Heart left ventricle (tissue), 16 donors: Measurements from ENCODE around the gene FSTL5. TPM values are rescaled to one million over a fixed set of nuclear protein-coding genes. Genes with fewer than 3 reads are reported as not detected.

Source experiments
- ATAC-seq, 4 donors: fragments of 200-7000 bp; cut with Tn5 transposase; one replicate each; pipeline ENCODE4 v1.9.1; 2020 to 2022; ENCODE audit warnings: moderate library complexity in 4 of 4, mild to moderate bottlenecking in 3 of 4, moderate number of reproducible peaks in 1 of 4
- DNase-seq, 5 donors: peaks; one replicate each; pipeline ENCODE4 v3.0.0-alpha.2; 2020
- H3K27ac ChIP-seq, 12 donors: fragments of 200-600 bp; sonication (generic) in 4 of 12; one replicate each; pipeline versions ENCODE4 v1.5.0 to v1.8.0; 2016 to 2022; ENCODE audit warnings: mild to moderate bottlenecking in 2 of 12
- H3K27me3 ChIP-seq, 9 donors: fragments of 200-600 bp; sonication (generic) in 2 of 9; one replicate each; pipeline versions ENCODE4 v1.5.1 to v1.8.0; 2016 to 2022; ENCODE audit warnings: mild to moderate bottlenecking in 3 of 9
- H3K36me3 ChIP-seq, 9 donors: fragments of 200-600 bp; sonication (generic) in 2 of 9; one replicate each; pipeline versions ENCODE4 v1.5.0 to v1.8.0; 2018 to 2022; ENCODE audit warnings: mild to moderate bottlenecking in 2 of 9
- H3K4me1 ChIP-seq, 12 donors: fragments of 200-600 bp; sonication (generic) in 4 of 12; one replicate each; pipeline versions ENCODE4 v1.5.0 to v1.8.0; 2016 to 2022; ENCODE audit warnings: mild to moderate bottlenecking in 3 of 12
- H3K4me3 ChIP-seq, 12 donors: fragments of 200-600 bp; sonication (generic) in 4 of 12; one replicate each; pipeline versions ENCODE4 v1.5.0 to v1.8.0; 2017 to 2022; ENCODE audit warnings: mild to moderate bottlenecking in 9 of 12, moderate library complexity in 4 of 12
- H3K9me3 ChIP-seq, 12 donors: fragments of 200-600 bp; sonication (generic) in 4 of 12; one replicate each; pipeline versions ENCODE4 v1.5.0 to v1.8.0; 2016 to 2022; ENCODE audit warnings: mild to moderate bottlenecking in 1 of 12
- CTCF ChIP-seq, 12 donors: fragments of 200-600 bp; sonication (generic) in 4 of 12; IDR thresholded peaks; one replicate each; pipeline versions ENCODE4 v1.5.0 to v1.8.0; 2018 to 2022; ENCODE audit warnings: antibody characterized with exemption in 12 of 12, mild to moderate bottlenecking in 5 of 12
- POLR2A ChIP-seq, 2 donors: fragments of 450-650 bp; IDR thresholded peaks; one replicate each; pipeline ENCODE4 v1.6.1; 2017; ENCODE audit warnings: antibody characterized with exemption in 2 of 2, mild to moderate bottlenecking in 2 of 2, moderate library complexity in 2 of 2
- WGBS, 4 donors: extraction: QIAGEN DNeasy Blood & Tissue Kit in 2 of 4; methylation state at CpG; one replicate each; pipeline versions ENCODE4 v1.1.5 to v1.1.7; 2013 to 2018; 5-methylcytosine and 5-hydroxymethylcytosine counted together
- intact Hi-C, 10 donors: fragments of 100-400 bp; cut with DNase I; formaldehyde crosslinking; loops; one replicate each; pipeline versions ENCODE4 v1.11.1 to v1.14.2; 2022
- polyA plus RNA-seq, 2 donors: library from polyadenylated mRNA; stranded (reverse); fragments of 200-250 nt; gene quantifications; one replicate each; pipeline ENCODE4 v1.2.3, GENCODE V29; 2013
- total RNA-seq, 9 donors: library from RNA; depleted of rRNA in 2 of 9; stranded (reverse); fragments of >200 nt in 2 of 9; fragmentation: NEBNext Ultra II Directional in 3 of 9; extraction: Animal tissue kit (Norgen Biotek cat#: 25700) in 3 of 9; gene quantifications; one replicate each; pipeline versions ENCODE4 v1.1.0 to v1.2.4, GENCODE V29; 2016 to 2023
- donor health status: ischemic (EF 13 %, LVEDD 7.1; RV severe dilation, severe dysfunction).
- donor health status: healthy with polysubstance abuse.
- donor health status: DM: no; HTN: yes; CAD: no.
- donor health status: DM: no; HTN: no; CAD: no.
- donor health status: ischemic (EF 25% LVEDD 6.9; RV normal size, moderate dysfunction).
- donor health status: ischemic (EF 25% LVEDD 5.7; RV mildly dilated, moderate dysfunction).
- donor health status: healthy.
- donor health status: DM: yes; HTN: yes; CAD: no.
- donor health status: ischemic (EF 35%, LVEDD 5.7; RV mildly dilated, moderate dysfunction).
- donor health status: nonischemic (EF 11% LVEDD 7.7; RV severe dilation, severe dysfunction).
- donor health status: DM: yes; HTN: yes; CAD: no.
- donor health status: PGD.
- donor health status: ischemic (EF 29% LVEDD 5.4; RV normal size, mild dysfunction).
- donor health status: nonischemic (EF 23%, LVEDD 6.1; RV moderate dilation, normal function).

Gene FSTL5
- total and polyA plus RNA-seq, 11 donors, result not detected

GRCh38 chr4:161920304-161921052 is 243.3 kb downstream of the FSTL5 start:
- intact Hi-C loops, result no loop called here
- H3K36me3 ChIP-seq, result no peaks in the 10 kb centered on the region
- no peak overlapping the region for H3K4me3 ChIP-seq
- 60 to 77% (median 69%) methylated on average over 3 of the region's 3 CpGs for WGBS, 4 donors
- TF ChIP-seq CTCF (IDR thresholded peaks at IDR 0.05) (no peak), POLR2A (IDR thresholded peaks at IDR 0.05) (no peak)
- no peaks in the 10 kb centered on the region for H3K27me3 ChIP-seq
- H3K9me3 ChIP-seq, result no peaks in the 10 kb centered on the region
- H3K4me1 ChIP-seq, result no peaks in the 10 kb centered on the region
- ATAC-seq, result no peak
- no peak for DNase-seq
- H3K27ac ChIP-seq, result no peak overlapping the region

DNA sequence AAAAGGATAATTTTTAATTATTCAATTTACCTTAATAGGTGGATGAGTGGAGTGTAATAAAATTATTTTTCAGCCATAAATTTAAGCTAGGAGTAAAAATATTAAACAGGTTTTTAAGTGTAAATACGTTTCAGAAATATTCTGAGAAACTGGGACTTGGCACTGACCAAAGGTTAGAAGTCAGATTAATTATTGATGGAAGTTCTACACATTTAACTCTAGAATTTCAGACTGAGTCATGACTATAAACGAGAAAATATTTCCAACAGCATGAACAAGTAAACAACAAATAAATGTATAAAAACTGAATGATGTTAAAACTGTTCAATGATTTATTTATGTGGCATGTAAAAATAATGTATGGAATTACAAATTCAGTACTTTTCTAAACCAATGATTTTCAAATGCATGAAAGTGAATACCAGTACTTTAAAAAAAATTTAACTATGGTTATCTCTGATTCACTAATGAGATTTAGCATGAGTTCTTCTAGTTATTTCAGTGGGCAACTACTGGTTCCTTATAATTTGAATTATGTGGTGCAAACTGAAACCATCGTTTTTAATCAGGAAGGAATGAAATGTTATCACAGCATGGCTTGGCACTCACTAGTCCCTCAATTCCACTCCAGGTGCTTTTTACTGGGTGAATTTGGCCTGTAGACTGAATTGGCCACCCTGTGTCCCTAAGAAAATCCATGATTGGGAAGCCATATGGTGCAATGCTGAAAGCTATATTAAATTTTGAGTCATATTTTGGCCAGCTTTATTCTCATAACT is 244.2 kb downstream of the FSTL5 start:
- Histone ChIP-seq H3K9me3 (no peaks in the 10 kb centered on the region), H3K4me3 (no peak overlapping the region), H3K27me3 (no peaks in the 10 kb centered on the region), H3K4me1 (no peaks in the 10 kb centered on the region), H3K36me3 (no peaks in the 10 kb centered on the region), H3K27ac (no peak overlapping the region)
- no peak for TF ChIP-seq CTCF (IDR thresholded peaks at IDR 0.05)
- no peak for TF ChIP-seq POLR2A (IDR thresholded peaks at IDR 0.05)
- no peak for ATAC-seq
- 39 to 56% (median 48%) methylated on average over 3 of the region's 3 CpGs for WGBS, 4 donors
- intact Hi-C loops, result no loop called here
- DNase-seq, result no peak

- intact Hi-C loops, result no loop called here
- no peak for DNase-seq
- Histone ChIP-seq H3K27me3 (no peaks in the 10 kb centered on the region), H3K4me3 (no peak overlapping the region), H3K4me1 (no peaks in the 10 kb centered on the region), H3K36me3 (no peaks in the 10 kb centered on the region), H3K27ac (no peak overlapping the region), H3K9me3 (no peaks in the 10 kb centered on the region)
- TF ChIP-seq CTCF (IDR thresholded peaks at IDR 0.05) (no peak), POLR2A (IDR thresholded peaks at IDR 0.05) (no peak)
- 69 to 80% (median 74%) methylated on average over 1 of the region's 1 CpG for WGBS, 4 donors
- no peak for ATAC-seq
Observed at GRCh38 chr4:161916035-161916434, 247.8 kb downstream of the FSTL5 start.

- WGBS, 4 donors, result 75 to 85% (median 77%) methylated on average over 2 of the region's 2 CpGs
- Histone ChIP-seq H3K27ac (no peak overlapping the region), H3K4me1 (no peaks in the 10 kb centered on the region), H3K4me3 (no peak overlapping the region), H3K36me3 (no peaks in the 10 kb centered on the region), H3K27me3 (no peaks in the 10 kb centered on the region), H3K9me3 (no peaks in the 10 kb centered on the region)
- no peak for DNase-seq
- ATAC-seq, result no peak
- TF ChIP-seq POLR2A (IDR thresholded peaks at IDR 0.05) (no peak), CTCF (IDR thresholded peaks at IDR 0.05) (no peak)
- intact Hi-C loops, result no loop called here
Observed at GRCh38 chr4:161907590-161907955, 256.2 kb downstream of the FSTL5 start.
